DMS153 treated with DMSO at 0.1 percent for 48 hours (cell line): Measurements from ENCODE around the gene C20orf96.
A peak's percentile ranks its signal among the peaks of the same experiment; 100 is the strongest.
"Not testable (repeated sequence)": the region's sequence is repeated elsewhere in the genome, so short reads cannot be mapped to it uniquely, and the experiment has no call there.

ENCODE experiments used
- DNase-seq: peaks from one replicate; lab custom pipeline; 2025; ENCODE audit not compliant: unreplicated experiment; lab: John Stamatoyannopoulos, UW

The C20orf96 gene, protein sequence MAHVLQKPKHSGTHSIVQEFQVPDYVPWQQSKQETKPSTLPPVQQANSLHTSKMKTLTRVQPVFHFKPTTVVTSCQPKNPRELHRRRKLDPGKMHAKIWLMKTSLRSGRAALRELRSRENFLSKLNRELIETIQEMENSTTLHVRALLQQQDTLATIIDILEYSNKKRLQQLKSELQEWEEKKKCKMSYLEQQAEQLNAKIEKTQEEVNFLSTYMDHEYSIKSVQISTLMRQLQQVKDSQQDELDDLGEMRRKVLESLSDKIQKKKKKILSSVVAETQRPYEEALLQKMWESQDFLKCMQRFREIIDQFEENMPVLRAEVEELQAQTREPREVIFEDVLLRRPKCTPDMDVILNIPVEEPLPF

DNA sequence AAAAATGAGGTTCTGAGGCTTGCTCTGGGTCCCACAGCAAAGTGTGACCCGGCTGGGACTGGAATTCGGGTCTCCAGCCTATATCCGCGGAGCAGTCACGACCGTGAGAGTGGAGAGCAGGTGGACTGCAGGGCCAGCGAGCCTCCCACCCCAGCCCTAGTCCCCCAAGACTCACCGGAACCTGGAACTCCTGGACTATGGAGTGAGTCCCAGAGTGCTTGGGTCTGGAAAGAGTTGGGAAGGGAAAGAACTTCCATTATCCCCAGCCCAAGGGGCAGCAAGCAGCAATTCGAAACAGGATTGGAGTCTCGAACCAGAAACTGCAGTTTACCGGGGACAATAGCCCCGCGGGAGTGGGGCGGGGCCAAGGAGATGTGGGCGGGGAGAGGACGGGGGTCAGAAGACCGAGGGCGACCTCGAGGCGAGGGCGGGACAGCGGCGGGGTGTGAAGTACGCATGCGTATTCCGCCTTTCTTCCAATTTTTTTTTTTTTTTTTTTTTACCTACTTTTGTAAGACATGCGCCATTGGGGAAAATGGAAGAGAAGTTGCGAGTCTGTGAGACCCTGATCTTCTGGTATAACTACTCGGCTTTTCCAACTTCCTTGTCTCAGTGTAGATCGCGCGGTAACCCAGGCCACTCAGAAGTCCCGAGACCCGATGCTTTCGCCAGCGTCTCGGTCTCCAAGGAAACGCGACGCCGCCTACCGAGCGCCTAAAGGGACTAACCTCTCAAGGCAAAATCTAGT is at the start of gene C20orf96:
C20orf96 (minus strand) TSS at position 667 of the 748 bp plus-strand sequence; CDS start at position 527, 140 bp downstream.
- DNase-seq = peak; percentile 92

DNA sequence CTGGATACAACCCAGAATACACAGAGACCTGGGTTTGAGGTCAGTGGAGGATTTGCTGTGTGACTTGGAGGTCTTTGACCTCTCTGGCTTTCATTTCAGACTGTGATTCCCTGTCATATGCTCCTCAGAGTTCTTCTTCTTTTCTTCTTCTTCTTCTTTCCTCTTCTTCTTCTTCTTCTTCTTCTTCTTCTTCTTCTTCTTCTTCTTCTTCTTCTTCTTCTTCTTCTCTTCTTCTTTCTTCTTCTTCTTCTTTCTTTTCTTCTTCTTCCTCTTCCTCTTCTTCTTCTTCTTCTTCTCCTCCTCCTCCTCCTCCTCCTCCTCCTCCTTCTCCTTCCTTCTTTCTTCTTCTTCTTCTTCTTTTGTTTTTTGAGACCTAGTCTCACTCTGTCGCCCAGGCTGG is 45.5 kb upstream of the C20orf96 start:
- not testable (repeated sequence) for DNase-seq

DNA sequence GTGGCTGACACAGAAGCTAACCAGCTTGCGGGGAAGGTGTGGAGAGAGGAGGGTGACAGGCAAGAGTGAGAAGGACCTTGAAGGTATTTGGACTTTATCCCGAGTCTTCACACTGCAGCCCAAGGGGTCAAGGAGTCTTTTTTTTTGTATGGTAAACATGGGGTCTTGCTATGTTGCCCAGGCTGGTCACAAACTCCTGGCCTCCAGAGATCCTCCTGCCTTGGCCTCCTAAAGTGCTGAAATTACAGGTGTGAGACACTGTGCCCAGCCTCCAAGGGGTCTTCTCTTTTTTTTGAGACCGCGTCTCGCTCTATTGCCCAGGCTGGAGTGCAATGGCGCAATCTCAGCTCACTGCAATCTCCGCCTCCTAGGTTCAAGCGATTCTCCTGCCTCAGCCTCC is 44.0 kb upstream of the C20orf96 start:
- DNase-seq = no peak

DNA sequence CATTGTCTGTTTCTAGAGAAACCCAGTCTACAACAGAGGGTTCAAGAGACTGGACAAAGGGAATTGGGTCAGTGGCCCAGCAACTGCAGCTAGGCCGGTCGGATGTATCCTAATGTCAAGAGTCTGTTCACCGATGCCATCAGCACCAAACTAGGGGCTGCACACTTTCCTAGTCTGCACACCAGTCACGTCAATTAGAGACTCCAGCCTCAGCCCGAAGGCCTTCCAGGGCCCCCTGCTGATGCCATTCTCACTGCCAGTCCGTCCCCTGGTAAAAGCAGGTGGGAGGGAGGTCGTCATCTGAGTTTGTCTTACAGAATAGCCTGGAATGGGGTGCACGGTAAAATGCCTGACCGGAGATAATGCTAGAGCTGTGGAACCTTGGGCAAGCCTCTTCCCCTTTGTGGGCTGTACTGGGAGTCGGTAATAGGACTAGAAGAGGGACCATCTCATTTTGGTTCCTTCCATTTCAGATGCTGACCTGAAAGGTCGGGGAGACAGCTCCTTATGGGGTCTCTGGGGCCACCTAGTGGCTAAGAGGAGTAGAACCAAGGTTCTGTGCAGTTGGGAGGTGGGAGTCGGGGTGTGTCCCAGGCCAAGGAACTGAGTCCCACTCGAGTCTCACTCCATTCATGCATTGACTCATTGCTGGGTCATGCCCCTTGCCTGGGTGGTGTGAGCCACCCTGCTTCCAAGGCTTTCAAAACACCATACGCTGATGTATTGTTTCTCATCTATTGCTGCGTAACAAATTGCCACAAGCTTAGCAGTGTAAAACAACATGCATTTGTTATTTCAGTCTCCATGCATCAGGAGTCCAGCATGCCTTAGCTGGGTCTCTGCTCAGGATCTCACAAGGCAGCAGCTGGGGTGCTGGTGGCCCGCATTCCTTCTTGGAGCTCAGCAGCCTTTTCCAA is 39.9 kb upstream of the C20orf96 start:
- DNase-seq = peak; percentile 57

DNA sequence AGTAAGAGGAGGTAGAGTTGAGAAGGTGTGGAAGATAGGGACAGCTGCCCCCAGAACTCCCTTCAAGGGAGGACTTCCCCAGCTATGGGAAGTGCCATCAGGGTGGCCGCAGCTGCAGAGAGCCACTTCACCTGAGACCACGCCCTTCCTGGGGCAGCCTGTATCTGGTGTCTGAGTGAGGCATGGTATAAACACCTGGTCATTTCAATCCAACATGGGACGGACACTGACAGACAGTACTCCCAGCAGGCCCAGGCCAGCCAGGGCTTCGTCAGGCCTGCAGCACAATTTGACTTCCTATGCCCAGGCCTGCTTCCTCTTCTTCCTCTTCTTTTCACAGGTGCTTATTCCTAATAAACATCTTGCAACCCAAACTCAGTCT is 39.3 kb upstream of the C20orf96 start:
- DNase-seq = peak; percentile 8

DNA sequence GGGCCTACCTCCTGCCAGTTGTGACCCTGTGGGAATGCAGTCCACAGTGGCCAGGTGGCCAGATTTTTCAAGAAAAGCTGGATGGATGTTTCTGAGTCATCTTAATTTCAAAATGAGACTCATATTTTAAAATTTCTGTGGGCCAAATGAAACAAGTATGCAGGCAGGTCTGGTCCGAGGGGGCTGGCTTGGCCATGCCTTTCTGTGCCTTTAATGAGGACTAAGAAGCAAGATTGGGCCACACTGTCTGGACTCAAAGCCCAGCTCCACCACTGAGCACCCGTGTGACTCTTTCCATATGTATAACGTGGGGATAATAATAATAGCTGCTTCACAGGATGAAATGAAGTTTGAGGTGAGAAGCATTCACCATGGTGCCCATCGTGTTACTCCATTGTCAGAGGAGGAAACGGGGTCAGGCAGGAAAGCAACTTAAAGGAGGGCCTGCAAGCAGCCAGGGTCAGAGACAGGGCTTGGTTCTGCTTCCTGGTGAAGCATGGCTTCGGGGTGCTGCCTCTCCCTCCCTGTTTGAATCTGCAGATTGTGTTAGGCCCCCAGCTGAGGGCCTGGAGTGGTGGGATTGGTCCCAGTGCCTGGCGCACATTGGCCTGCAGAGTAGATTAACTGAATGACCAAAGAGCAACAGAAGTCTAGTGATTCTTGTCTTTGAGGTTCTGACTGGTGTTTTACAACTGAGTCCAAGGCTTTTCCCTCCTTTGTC is 38.6 kb upstream of the C20orf96 start:
- DNase-seq = no peak

DNA sequence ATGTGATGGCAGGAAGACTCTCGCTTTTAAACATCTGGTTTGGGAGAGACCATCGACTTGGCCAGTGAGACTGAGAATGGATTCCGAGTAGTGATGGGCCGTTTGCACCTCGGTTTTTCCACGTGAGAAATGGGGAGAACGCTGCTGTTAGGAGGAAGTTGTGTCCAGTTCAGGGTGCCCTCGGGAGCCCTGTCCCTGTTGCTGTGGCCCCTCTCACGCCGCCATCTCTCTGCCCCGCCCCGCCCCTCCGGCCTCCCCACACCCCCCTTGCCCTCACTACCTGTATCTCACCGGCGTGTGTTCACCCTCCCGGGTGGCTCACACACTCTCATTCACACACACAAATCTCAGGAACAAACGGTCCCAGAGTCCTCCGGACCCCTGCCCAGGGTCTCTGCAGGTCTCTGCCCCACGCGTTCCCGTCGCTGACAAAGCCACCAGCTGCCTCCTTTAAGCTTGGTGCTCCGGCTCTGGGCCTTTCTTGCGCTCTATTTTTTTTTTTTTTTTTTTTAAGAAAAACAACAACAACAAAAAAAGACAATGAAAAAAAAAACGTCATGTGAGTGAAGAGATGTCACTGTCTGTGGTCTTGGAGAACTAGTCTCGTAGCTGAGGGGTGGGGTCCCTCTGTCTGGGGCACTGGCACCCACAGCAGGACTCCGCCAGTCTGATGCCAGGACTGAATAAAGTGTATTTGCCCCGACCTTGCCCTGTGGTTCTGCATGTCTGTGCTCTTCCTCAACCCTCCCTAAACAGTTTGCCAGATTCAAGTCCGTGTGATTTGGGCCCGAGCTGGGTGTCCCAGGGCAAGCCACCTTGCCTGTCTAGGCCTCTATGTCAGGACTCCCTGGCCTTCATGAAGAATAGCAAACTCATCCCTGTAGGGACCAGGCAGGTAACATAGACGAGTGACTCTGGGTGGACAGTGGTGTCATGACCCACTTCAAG is 37.8 kb upstream of the C20orf96 start:
- DNase-seq = no peak

DNA sequence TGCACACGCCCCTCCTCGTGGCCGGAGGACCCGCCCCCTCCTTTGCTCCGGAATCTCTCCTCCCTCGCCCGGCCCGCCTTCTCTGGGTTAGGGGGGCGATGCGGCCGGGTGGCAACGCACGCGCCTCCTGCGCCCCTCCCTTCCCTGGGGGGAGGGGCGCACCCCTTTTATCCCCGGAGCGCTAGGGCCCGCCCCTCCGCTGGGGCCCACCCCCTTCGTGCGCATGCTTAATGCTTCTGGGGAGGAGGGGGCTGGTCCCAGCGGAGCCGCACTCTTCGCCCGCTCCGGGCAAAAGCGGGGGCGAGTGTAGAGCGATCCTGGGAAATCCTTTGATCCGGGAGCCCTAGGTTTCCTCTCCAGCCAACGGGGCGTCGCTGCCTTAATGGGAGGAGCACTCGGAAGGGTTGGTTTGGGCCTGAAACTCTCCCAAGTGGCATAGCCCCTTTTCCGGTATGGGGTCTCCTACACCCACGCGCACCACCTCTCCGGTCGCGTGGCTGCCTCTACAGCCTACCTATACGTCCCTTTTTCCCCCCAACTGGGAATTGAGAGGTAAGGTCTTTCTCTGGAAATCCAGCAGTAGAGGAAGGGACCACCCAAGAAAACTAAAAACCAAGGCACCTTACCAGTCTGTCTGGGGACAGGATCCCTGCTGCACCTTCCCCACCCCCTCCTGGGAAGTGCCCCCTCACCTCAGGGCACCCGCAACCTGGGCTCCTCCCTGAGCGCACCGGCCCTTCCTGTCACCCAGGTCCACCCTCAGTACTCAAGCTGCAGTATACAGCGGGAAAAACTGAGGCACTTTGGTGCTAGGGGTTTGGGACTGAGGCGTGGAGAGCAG is 36.9 kb upstream of the C20orf96 start:
- DNase-seq = peak; percentile 66

DNA sequence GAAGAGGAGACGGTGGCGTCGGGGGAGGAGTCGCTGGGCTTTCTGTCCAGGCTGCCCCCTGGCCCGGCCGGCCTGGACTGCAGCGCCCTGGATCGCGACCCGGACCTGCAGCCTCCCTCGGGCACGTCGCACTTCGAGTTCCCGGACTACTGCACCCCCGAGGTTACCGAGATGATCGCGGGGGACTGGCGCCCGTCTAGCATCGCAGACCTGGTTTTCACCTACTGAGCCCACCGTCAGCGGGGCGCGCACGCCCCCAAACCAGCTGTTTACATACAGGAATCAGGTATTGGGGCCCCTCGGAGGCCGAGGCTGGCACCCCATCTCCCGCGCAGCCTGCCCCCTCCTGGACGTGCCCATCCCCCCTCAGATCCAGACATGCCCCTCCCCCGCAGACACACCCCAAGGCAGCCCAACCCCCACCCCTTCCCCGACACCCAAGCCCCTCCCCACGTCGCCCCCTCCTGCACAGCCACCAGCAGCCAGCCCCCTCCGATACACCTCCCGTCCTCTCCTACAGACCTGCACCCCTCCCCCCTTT is 36.2 kb upstream of the C20orf96 start:
- DNase-seq = no peak

DNA sequence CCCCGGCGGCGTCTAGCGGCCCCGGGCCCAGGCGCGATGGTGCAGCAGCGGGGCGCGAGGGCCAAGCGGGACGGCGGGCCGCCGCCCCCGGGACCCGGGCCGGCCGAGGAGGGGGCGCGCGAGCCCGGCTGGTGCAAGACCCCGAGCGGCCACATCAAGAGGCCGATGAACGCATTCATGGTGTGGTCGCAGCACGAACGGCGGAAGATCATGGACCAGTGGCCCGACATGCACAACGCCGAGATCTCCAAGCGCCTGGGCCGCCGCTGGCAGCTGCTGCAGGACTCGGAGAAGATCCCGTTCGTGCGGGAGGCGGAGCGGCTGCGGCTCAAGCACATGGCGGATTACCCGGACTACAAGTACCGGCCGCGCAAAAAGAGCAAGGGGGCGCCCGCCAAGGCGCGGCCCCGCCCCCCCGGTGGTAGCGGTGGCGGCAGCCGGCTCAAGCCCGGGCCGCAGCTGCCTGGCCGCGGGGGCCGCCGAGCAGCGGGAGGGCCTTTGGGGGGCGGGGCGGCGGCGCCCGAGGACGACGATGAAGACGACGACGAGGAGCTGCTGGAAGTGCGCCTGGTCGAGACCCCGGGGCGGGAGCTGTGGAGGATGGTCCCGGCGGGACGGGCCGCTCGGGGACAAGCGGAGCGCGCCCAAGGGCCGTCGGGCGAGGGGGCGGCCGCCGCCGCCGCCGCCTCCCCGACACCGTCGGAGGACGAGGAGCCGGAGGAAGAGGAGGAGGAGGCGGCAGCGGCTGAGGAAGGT is 35.5 kb upstream of the C20orf96 start:
- peak; percentile 40 for DNase-seq

DNA sequence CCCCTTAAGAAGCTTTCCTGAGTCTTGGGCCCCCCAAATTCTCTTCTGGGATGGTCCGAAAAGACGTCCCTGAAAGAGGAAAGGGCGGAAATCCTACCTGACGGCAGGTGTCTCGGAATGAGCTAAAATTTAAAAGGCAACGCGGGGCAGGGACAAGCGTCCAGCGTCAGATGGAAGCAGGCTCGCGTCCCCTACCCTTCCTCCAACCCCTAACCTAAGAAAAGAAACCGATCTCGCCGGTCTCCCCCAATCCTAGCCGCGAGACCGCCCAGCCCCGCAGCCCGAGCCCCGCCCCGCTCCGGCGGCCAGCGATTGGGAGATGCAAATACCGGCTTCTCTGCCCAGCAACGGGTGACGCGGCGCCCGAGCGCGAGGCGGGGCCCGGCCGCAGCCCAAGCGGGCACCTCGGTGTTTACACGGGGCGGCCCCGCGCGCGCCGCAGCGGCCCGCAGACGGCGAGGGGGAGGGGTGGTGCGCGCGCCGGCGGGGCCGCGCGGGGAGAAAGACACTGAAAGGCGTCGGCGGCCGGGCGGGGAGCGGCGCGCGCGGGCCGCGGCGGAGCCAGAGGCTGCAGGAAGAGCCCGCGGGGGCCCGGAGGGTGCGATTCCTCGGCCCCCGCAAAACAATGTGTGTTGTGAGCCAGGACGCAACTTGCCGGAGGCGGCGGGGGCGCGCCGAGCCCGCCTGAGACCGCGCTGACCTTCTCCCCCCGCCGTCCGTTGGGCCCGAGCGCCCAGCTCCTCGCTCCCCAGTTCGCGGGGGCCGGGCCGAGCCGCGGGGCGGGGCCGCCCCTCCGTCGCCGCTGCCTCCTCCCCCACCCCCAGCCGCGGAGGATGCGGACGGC is 34.7 kb upstream of the C20orf96 start, which contains the start of gene SOX12:
SOX12 (plus strand) TSS at position 508 of the 844 bp plus-strand sequence. CDS start 373 bp downstream, outside the sequence.
- peak; percentile 91 for DNase-seq

DNA sequence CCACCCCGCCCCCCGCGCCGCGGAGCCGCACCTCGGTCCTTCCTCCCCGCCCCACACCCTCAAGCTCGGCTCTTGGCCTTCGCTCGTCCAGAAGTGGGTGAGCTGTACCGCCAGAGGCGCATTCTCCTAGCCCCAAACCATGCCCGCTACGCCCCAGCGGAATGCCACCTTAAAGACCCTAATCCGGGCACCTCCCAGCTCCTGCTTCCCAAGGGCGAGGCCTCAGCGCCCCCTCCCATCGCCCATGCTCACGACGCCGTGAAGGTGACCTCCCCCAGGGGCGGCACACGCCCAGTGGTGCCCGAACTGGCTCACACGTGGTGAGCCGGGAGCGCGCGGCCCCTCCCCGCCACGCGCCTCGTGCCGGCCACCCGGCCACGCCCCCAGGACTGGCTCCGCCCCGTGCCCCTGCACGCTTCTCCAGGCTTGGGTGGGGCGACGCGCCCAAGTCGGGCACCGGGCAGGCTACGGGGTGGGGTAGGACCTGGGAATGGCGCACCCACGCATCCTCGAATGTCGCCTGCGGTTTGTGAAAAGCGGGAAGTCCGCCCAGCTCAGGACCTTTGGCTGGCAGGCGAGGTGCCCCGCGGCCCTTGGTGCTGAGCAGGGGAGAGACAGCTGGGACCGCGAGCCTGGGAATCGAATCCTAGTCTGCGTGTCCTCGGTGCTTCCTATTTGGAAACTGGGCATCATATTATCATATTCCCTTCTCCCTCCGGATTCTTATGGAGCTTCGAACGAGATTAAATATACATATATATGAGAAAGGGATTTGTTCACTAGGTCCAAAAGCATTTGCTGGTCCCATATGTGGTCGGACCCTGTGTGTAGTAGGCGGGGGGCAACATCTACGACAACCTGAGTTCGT is 33.9 kb upstream of the C20orf96 start:
- DNase-seq = peak; percentile 79

DNA sequence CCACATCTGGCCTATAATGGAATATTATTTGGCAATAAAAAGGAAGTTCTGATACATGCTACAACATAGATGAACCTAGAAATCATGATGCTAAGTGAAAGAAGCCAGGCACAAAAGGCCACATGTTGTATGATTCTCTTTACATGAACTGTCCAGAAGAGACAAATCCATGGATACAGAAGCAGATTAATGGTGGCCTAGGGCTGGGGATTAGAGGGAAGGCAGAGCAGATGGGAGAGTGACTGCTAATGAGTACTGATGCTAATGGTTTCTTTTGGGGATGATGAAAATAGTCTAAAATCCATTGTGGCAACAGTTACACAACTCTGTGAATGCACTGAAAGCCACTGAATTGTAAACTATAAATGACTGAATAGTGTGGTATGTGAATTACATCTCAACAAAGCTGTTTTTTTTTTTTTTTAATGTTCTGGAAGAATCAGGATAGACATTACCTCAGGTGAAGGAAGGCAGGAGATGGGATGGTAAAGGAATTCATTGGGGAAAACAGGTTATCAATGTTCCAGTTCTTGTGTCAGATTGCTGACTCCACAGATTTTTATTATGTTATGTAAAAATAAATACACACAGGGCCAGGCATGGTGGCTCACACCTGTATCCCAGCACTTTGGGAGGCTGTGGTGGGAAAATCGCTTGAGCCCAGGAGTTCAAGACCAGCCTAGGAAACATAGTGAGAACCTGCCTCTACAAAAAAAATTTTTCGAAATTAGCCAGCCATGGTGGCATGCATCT is 25.9 kb upstream of the C20orf96 start:
- DNase-seq = no peak

DNA sequence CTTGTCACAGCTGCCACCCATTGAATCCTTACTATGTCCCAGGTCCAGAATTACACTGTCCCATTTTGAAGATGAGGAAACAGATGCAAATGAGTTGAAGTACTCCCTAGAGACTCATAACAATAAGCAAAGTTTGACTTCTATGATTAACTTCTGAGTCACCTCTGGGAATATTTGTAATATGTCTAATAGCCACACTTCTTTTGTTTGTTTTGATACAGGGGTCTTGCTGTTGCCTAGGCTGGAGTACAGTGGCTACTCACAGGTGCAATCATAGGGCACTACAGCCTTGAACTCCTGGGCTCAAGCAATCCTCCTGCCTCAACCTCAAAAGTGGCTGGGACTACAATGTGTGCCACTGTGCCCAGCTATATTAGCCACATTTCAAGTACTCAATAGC is 23.4 kb upstream of the C20orf96 start:
- no peak for DNase-seq

DNA sequence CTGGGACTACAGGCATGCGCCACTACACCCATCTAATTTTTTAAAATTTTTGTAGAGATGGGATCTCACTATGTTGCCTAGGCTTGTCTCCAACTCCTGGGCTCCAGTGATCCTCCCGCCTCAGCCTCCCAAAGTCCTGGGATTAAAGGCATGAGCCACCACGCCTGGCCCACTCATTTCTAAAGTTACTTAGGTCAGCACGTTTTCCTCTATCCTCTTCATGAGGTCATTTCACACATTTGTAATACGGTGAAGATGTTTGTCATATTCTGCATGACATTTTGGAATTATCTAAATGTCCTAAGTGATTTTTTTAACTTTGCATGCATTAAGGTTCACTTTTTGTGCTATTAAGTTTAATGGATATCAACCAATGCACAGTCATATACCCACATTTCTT is 22.9 kb upstream of the C20orf96 start:
- DNase-seq = no peak
